Pancreas (tissue), 10 donors: ENCODE data around the gene ALDH1L1. TPM values are rescaled to one million over a fixed set of nuclear protein-coding genes. Genes with fewer than 3 reads are reported as not detected.
A peak's percentile ranks its signal among the peaks of the same experiment; 100 is the strongest.
"Not testable (repeated sequence)": the region's sequence is repeated elsewhere in the genome, so short reads cannot be mapped to it uniquely, and the experiment has no call there.

ENCODE experiments used
- ATAC-seq, 4 donors: fragments of 200-7000 bp; cut with Tn5 transposase; one replicate each; pipeline versions ENCODE4 v1.8.0 to v1.9.1; 2020; ENCODE audit warnings: mild to moderate bottlenecking in 4 of 4, moderate library complexity in 4 of 4
- DNase-seq, 6 donors: peaks; one replicate each; pipeline ENCODE4 v3.0.0-alpha.2; 2020
- FAIRE-seq: peaks from 2 replicates; lab custom pipeline; 2012; peaks lifted over from hg19 to GRCh38; lab: Jason Lieb, UNC
- H3K27ac ChIP-seq, 4 donors: fragments of 200-600 bp; sonication (generic); 1 replicate in 3 of 4; 2 replicates in 1 of 4; pipeline versions ENCODE4 v1.5.0 to v1.8.0; 2020
- H3K27me3 ChIP-seq, 4 donors: fragments of 200-600 bp; one replicate each; pipeline ENCODE4 v1.8.0; 2021
- H3K36me3 ChIP-seq, 3 donors: fragments of 200-600 bp; sonication (generic) in 1 of 3; one replicate each; pipeline versions ENCODE4 v1.5.0 to v1.8.0; 2020 to 2021
- H3K4me1 ChIP-seq, 3 donors: fragments of 200-600 bp; one replicate each; pipeline ENCODE4 v1.8.0; 2021
- H3K4me3 ChIP-seq, 4 donors: fragments of 200-600 bp; sonication (generic) in 2 of 4; one replicate each; pipeline versions ENCODE4 v1.5.0 to v1.8.0; 2020 to 2021
- H3K9me3 ChIP-seq, 4 donors: fragments of 200-600 bp; one replicate each; pipeline ENCODE4 v1.8.0; 2021
- WGBS, 2 donors: extraction: QIAGEN DNeasy Blood & Tissue Kit; methylation state at CpG; one replicate each; pipeline ENCODE4 v1.1.7; 2013; 5-methylcytosine and 5-hydroxymethylcytosine counted together
- intact Hi-C, 3 donors: fragments of 100-400 bp; cut with DNase I; formaldehyde crosslinking; loops; one replicate each; pipeline versions ENCODE4 v1.11.1 to v1.14.2; 2022
- polyA plus RNA-seq, 2 donors: library from polyadenylated mRNA; stranded (reverse); fragments of 200-250 nt; gene quantifications; one replicate each; pipeline ENCODE4 v1.2.3, GENCODE V29; 2013
- total RNA-seq, 6 donors: library from RNA; stranded (reverse); fragmentation: NEBNext Ultra II Directional in 4 of 6; extraction: Animal tissue kit (Norgen Biotek cat#: 25700) in 4 of 6; gene quantifications; one replicate each; pipeline versions ENCODE4 v1.2.1 to v1.2.4, GENCODE V29; 2021 to 2023
- TF ChIP-seq, protein P1 (sequence below), 4 donors: fragments of 200-600 bp; sonication (generic) in 3 of 4; IDR thresholded peaks; one replicate each; pipeline versions ENCODE4 v1.5.0 to v1.8.0; 2021; ENCODE audit warnings: antibody characterized with exemption in 4 of 4
- donor health status: healthy with polysubstance abuse.
- donor health status: DM: no; HTN: no; CAD: no; lungs with moderate emphysema.
- donor health status: DM: no; HTN: no; CAD: no.
- donor health status: control.
- donor health status: control.
- donor health status: Bipolar disorder and iron deficiency.
- donor health status: DM: yes; HTN: yes; CAD: no.
- donor health status: DM: no; HTN: no; CAD: no.
- donor health status: DM: no; HTN: no; CAD: no.
- donor health status: DM: yes; HTN: yes; CAD: no.

ALDH1L1 gene
- total and polyA plus RNA-seq, 8 donors: 15.4 to 46.3 (median 36.9) TPM

DNA sequence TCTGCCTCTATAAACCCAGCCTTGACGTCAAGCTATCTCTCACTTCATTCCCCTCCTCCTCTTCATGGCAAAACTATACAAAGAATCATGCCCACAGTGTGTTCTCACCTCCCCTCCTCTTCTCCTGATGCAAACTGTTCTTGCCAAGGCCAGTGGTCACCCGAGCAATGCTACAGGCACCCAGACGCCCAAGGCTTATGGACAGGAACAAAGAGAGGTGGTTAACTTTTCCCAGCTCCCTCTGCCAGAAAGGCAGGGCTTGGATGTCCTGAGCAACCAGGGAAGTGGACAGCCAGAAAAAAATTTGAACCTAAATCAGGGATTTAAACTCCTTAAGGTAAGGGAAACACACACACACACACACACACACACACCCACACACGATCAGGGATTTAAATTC lies 101.5 kb downstream of the ALDH1L1 start:
- DNase-seq (no peak), ATAC-seq (no peak), FAIRE-seq (no peak)
- whole genome bisulfite sequencing, 2 donors: 75 to 85% methylated on average over 4 of the region's 4 CpGs
- intact Hi-C loops: no loop called here
- Histone ChIP-seq H3K4me1 (no peaks in the 10 kb centered on the region), H3K9me3 (no peaks in the 10 kb centered on the region), H3K27me3 (no peaks in the 10 kb centered on the region), H3K36me3 (no peaks in the 10 kb centered on the region), H3K27ac (no peak overlapping the region), H3K4me3 (no peak overlapping the region)
- TF ChIP-seq, protein P1, sequence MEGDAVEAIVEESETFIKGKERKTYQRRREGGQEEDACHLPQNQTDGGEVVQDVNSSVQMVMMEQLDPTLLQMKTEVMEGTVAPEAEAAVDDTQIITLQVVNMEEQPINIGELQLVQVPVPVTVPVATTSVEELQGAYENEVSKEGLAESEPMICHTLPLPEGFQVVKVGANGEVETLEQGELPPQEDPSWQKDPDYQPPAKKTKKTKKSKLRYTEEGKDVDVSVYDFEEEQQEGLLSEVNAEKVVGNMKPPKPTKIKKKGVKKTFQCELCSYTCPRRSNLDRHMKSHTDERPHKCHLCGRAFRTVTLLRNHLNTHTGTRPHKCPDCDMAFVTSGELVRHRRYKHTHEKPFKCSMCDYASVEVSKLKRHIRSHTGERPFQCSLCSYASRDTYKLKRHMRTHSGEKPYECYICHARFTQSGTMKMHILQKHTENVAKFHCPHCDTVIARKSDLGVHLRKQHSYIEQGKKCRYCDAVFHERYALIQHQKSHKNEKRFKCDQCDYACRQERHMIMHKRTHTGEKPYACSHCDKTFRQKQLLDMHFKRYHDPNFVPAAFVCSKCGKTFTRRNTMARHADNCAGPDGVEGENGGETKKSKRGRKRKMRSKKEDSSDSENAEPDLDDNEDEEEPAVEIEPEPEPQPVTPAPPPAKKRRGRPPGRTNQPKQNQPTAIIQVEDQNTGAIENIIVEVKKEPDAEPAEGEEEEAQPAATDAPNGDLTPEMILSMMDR (IDR thresholded peaks at IDR 0.05): no peak

DNA sequence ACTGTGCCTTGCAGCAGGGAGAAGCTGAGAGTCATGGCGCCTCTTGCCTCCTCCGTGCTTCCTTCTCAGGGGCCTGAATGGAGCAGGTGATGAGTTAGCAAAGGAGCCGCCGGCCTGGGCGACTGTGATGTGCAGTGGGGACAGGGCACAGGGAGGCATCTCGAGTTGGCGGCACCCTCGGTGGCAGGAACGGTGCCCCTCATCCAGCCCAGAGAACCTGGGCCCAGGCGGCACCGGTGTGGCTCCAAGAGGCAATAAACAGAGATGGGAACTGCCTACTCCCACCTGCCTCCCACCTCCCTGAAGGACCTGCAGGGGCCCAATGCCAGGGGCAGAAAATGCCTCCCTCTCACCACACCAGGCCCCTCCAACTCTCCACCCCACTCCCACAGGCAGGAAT lies 102.6 kb downstream of the ALDH1L1 start:
- DNase-seq: peak in 1 of 6 donors; percentile 48
- no peaks in the 10 kb centered on the region for H3K4me1 ChIP-seq
- no peak for ATAC-seq
- WGBS, 2 donors: 90 to 97% methylated on average over 11 of the region's 11 CpGs
- H3K4me3 ChIP-seq: no peak overlapping the region
- H3K9me3 ChIP-seq: no peaks in the 10 kb centered on the region
- no peak overlapping the region for H3K27ac ChIP-seq
- no peak for FAIRE-seq
- no peaks in the 10 kb centered on the region for H3K36me3 ChIP-seq
- TF ChIP-seq, protein P1 (IDR thresholded peaks at IDR 0.05): no peak
- intact Hi-C loops: no loop called here
- H3K27me3 ChIP-seq: no peaks in the 10 kb centered on the region

DNA sequence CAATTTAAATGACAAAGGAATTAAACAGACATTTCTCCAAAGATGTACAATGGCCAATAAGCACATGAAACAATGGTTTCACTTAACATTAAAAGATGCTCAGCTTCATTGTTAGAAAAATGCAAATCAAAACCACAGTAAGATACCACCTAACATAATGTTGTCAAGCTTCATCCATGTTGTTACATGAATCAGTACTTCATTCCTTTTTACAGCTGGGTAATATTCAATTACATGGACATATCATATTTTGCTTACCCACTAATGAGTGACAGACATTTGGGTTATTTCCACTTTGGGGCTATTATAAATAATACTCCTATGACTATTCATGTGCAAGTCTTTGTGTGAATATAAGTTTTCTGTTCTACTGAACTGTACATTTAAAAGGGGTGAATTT lies 104.2 kb downstream of the ALDH1L1 start:
- no peak for DNase-seq
- no peaks in the 10 kb centered on the region for H3K27me3 ChIP-seq
- ATAC-seq: no peak
- TF ChIP-seq, protein P1 (IDR thresholded peaks at IDR 0.05): no peak
- no peaks in the 10 kb centered on the region for H3K36me3 ChIP-seq
- H3K4me3 ChIP-seq: no peak overlapping the region
- intact Hi-C loops: no loop called here
- no peak overlapping the region for H3K27ac ChIP-seq
- H3K4me1 ChIP-seq: no peaks in the 10 kb centered on the region
- FAIRE-seq: no peak
- no peaks in the 10 kb centered on the region for H3K9me3 ChIP-seq

DNA sequence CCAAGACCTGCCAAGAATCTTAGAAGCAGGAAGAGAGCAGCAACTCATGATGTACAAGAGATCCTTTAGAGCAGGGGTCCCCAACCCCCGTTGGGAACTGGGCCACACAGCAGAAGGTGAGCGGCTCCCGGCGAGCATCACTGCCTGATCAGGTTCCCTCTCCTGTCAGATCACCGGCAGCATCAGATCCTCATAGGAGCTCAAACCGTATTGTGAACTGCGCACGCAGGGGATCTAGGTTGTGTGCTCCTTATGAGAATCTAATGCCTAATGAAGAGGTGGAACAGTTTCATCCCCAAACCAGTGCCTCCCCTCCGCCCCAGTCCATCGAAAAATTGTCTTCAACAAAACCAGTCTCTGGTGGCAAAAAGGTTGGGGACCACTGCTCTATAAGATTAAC lies 110.2 kb downstream of the ALDH1L1 start:
- TF ChIP-seq, protein P1 (IDR thresholded peaks at IDR 0.05): no peak
- Histone ChIP-seq H3K4me3 (no peak overlapping the region), H3K27ac (no peak overlapping the region), H3K27me3 (no peaks in the 10 kb centered on the region), H3K4me1 (no peaks in the 10 kb centered on the region), H3K9me3 (no peaks in the 10 kb centered on the region), H3K36me3 (no peaks in the 10 kb centered on the region)
- WGBS, 2 donors: 86 to 90% methylated on average over 10 of the region's 10 CpGs
- FAIRE-seq (no peak), DNase-seq (no peak), ATAC-seq (no peak)
- intact Hi-C loops: no loop called here

DNA sequence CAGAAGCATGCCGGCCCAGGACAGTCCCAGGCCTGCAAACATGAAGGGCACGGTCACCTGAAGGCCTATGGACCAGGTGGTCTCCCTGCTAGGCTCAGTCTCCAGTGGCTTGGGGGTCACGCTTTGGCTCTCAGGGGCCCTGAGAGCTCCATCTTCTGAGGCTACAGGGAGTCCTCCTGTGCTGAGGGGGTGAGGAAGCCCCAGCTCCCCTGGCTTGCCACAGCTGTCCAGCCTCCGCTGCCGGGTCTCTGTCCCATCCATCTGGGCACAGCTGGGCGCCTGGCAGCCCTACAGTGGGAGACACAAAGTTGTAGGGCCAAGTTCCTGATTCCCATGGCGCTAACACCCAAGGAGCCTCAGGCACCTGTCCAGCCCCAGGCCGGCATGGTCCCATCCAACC lies 112.4 kb downstream of the ALDH1L1 start:
- Histone ChIP-seq H3K4me3 (no peak overlapping the region), H3K36me3 (no peaks in the 10 kb centered on the region), H3K27ac (no peak overlapping the region), H3K4me1 (no peaks in the 10 kb centered on the region), H3K9me3 (no peaks in the 10 kb centered on the region), H3K27me3 (no peaks in the 10 kb centered on the region)
- FAIRE-seq (no peak), DNase-seq (no peak), ATAC-seq (no peak)
- TF ChIP-seq, protein P1 (IDR thresholded peaks at IDR 0.05): no peak
- intact Hi-C loops: no loop called here
- WGBS, 2 donors: 97 to 98% methylated on average over 8 of the region's 8 CpGs

DNA sequence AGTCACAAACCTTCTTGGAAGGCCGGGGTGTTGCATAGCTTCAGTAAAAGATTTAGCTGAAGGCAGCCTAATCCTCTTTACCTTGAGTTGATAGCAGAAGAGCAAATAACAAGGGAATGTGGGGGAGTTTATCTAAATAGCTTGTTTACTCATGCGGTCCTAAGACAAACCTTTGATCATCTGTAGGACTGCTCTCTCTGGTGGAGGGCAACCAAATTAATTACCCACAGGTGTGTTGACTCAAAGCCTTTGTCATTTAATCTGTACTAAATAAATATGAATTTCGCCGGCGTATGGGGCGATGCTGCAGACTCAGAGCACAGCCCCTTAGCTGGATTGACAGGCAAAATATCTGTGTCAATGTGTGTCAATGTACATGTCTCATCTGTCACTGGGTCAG lies 113.7 kb downstream of the ALDH1L1 start:
- FAIRE-seq, H3K27ac ChIP-seq, ATAC-seq, intact Hi-C loops, H3K27me3 ChIP-seq, H3K4me3 ChIP-seq, DNase-seq, H3K4me1 ChIP-seq, H3K36me3 ChIP-seq, H3K9me3 ChIP-seq: not testable (repeated sequence)
- 90 to 91% methylated on average over 6 of the region's 6 CpGs for WGBS, 2 donors
